K562 (cell line): ENCODE data around the gene PIK3R6. TPM values are rescaled to one million over a fixed set of nuclear protein-coding genes. Genes with fewer than 3 reads are reported as not detected.
A peak's percentile ranks its signal among the peaks of the same experiment; 100 is the strongest.

Source experiments
- ARID2 ChIP-seq: fragments of 450-650 bp; IDR thresholded peaks from 2 replicates; pipeline ENCODE4 v1.6.1; 2017; ENCODE audit warnings: antibody characterized with exemption, mild to moderate bottlenecking
- DMBX1 ChIP-seq: fragments of 250-450 bp; sonication (Bioruptor Pico); IDR thresholded peaks from 2 replicates; pipeline ENCODE4 v1.8.0; 2022; ENCODE audit warnings: inconsistent platforms, mild to moderate bottlenecking, moderate library complexity, borderline replicate concordance
- HMGN3 ChIP-seq: IDR thresholded peaks from 2 replicates; pipeline ENCODE4 v1.6.1; 2011; ENCODE audit warnings: borderline replicate concordance, low read depth, mild to moderate bottlenecking, mixed read lengths, low read length; ENCODE audit not compliant: insufficient read length; ENCODE audit errors: extremely low read depth
- HNRNPLL ChIP-seq: fragments of 200-400 bp; formaldehyde crosslinking; IDR thresholded peaks from 2 replicates; pipeline ENCODE4 v1.6.1; 2017; ENCODE audit warnings: low read length, low read depth, mild to moderate bottlenecking; ENCODE audit not compliant: poor library complexity, severe bottlenecking
- KLF13 ChIP-seq: fragments of 450-650 bp; IDR thresholded peaks from 2 replicates; pipeline ENCODE4 v1.6.1; 2016; ENCODE audit warnings: missing genetic modification characterization, low read depth, mild to moderate bottlenecking, missing compliant biosample characterization, moderate library complexity, borderline replicate concordance
- NFIX ChIP-seq: fragments of 250-450 bp; sonication (Bioruptor Pico); IDR thresholded peaks from 2 replicates; pipeline ENCODE4 v1.4.0; 2020; ENCODE audit warnings: low read depth, mild to moderate bottlenecking, moderate library complexity
- POLR2H ChIP-seq: IDR thresholded peaks from 2 replicates; pipeline ENCODE4 v1.6.1; 2016; ENCODE audit warnings: missing genetic modification characterization, low read depth, mild to moderate bottlenecking, control low read depth, missing compliant biosample characterization, moderate library complexity
- PPARD ChIP-seq: fragments of 250-450 bp; sonication (Bioruptor Pico); IDR thresholded peaks from 2 replicates; pipeline ENCODE4 v1.8.0; 2022; ENCODE audit warnings: inconsistent platforms, mild to moderate bottlenecking, moderate library complexity
- RBM14 ChIP-seq: fragments of 200-400 bp; formaldehyde crosslinking; IDR thresholded peaks from 2 replicates; pipeline ENCODE4 v1.6.1; 2018; ENCODE audit warnings: low read depth, mild to moderate bottlenecking, low read length, moderate library complexity, borderline replicate concordance; ENCODE audit not compliant: insufficient read depth
- RNF2 ChIP-seq: sonication (generic); IDR thresholded peaks from 2 replicates; pipeline ENCODE4 v1.6.1; 2016
- SIX5 ChIP-seq, 2 experiments: IDR thresholded peaks; 2 replicates each; pipeline ENCODE4 v1.6.1; 2011; ENCODE audit warnings: low read length in 2 of 2, borderline replicate concordance in 1 of 2, low read depth in 1 of 2, mild to moderate bottlenecking in 1 of 2, moderate library complexity in 1 of 2; ENCODE audit not compliant: insufficient read depth in 1 of 2
- SMARCB1 ChIP-seq: IDR thresholded peaks from 2 replicates; pipeline ENCODE4 v1.6.1; 2011; ENCODE audit warnings: improper control_type of control experiment, low read depth; ENCODE audit not compliant: insufficient read length
- SNRNP70 ChIP-seq: fragments of 200-400 bp; formaldehyde crosslinking; optimal IDR thresholded peaks from 2 replicates; pipeline ENCODE3; 2017; ENCODE audit warnings: low read depth, low read length
- TAF15 ChIP-seq: fragments of 200-400 bp; formaldehyde crosslinking; IDR thresholded peaks from 2 replicates; pipeline ENCODE4 v1.6.1; 2017; ENCODE audit warnings: mild to moderate bottlenecking, low read depth, low read length, moderate library complexity
- ZKSCAN3 ChIP-seq: fragments of 250-450 bp; sonication (Bioruptor Pico); IDR thresholded peaks from 2 replicates; pipeline ENCODE4 v1.4.0; 2020
- ZNF12 ChIP-seq: sonication (generic); formaldehyde crosslinking; IDR thresholded peaks from 2 replicates; pipeline ENCODE4 v1.4.0; 2020; ENCODE audit warnings: mild to moderate bottlenecking, missing genetic modification reagents
- ZNF57 ChIP-seq: fragments of 450-650 bp; formaldehyde crosslinking; IDR thresholded peaks from 2 replicates; pipeline ENCODE4 v1.4.0; 2020; ENCODE audit warnings: mild to moderate bottlenecking, moderate library complexity
- ZNF778 ChIP-seq: fragments of 450-650 bp; formaldehyde crosslinking; IDR thresholded peaks from 2 replicates; pipeline ENCODE4 v1.4.0; 2020; ENCODE audit warnings: mild to moderate bottlenecking, moderate library complexity
- polyA plus RNA-seq, 8 experiments: library from polyadenylated mRNA; depleted of rRNA in 4 of 8; stranded (reverse) in 5 of 8; unstranded in 3 of 8; fragments of >200 nt; fragmentation: Nextera tagmentation in 2 of 8; fragmentation: Illumina TruSeq in 1 of 8; extraction: Ambion mirVana in 2 of 8; extraction: Trizol in 1 of 8; gene quantifications; 2 replicates each; pipeline versions ENCODE4 v1.2.1 to v1.2.3, GENCODE V29; 2011 to 2014; ENCODE audit warnings: inconsistent platforms in 1 of 8, missing spikeins in 1 of 8
- total RNA-seq, 7 experiments: library from RNA; depleted of rRNA in 6 of 7; stranded (reverse); fragments of >200 nt in 6 of 7; fragmentation: Illumina TruSeq in 2 of 7; extraction: Trizol in 2 of 7; gene quantifications; 2 replicates each; pipeline versions ENCODE4 v1.2.1 to v1.2.3, GENCODE V29; 2011 to 2021; ENCODE audit warnings: low replicate concordance in 1 of 7
- TF ChIP-seq, protein P1 (sequence below), 2 experiments: fragments of 150-350 bp in 1 of 2; IDR thresholded peaks; 2 replicates each; pipeline ENCODE4 v1.6.1; 2012 to 2016; ENCODE audit warnings: low read depth in 2 of 2, low read length in 2 of 2, mild to moderate bottlenecking in 1 of 2, moderate library complexity in 1 of 2
- TF ChIP-seq, protein P2 (sequence below): fragments of 450-650 bp; IDR thresholded peaks from 2 replicates; pipeline ENCODE4 v1.6.1; 2017; ENCODE audit warnings: antibody characterized with exemption
- TF ChIP-seq, protein P3 (sequence below): fragments of 250-450 bp; sonication (Bioruptor Pico); IDR thresholded peaks from 2 replicates; pipeline ENCODE4 v1.8.0; 2021; ENCODE audit warnings: moderate library complexity, mild to moderate bottlenecking, inconsistent platforms

The PIK3R6 gene
- total and polyA plus RNA-seq, 9 of the 15 experiments (the other 6 are each of a cell fraction or from before 2014, with no cell fraction given), result 0.04 TPM; not detected in 8

DNA sequence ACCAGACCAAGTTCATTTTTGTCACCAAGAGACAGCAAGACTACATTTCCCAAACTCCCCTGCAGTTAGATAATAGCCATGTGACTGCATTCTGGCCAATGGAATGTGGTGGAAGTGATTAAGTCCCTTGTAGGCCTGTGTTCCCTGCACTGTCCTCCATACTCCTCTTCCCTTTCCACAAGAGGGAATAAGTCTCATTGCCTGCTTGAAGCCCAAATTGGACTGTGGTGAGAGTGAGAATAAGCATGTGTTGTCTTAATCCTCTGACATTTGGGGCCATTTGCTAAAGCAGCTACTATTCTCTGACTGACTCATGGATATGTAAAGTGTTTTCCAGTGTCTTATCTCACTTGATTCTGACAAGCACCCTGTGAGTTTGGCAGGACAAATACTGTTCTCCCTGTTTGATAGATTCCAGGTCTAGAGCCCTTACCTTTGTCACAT lies 20.7 kb downstream of the PIK3R6 start (continued):
- TF ChIP-seq, protein P1, sequence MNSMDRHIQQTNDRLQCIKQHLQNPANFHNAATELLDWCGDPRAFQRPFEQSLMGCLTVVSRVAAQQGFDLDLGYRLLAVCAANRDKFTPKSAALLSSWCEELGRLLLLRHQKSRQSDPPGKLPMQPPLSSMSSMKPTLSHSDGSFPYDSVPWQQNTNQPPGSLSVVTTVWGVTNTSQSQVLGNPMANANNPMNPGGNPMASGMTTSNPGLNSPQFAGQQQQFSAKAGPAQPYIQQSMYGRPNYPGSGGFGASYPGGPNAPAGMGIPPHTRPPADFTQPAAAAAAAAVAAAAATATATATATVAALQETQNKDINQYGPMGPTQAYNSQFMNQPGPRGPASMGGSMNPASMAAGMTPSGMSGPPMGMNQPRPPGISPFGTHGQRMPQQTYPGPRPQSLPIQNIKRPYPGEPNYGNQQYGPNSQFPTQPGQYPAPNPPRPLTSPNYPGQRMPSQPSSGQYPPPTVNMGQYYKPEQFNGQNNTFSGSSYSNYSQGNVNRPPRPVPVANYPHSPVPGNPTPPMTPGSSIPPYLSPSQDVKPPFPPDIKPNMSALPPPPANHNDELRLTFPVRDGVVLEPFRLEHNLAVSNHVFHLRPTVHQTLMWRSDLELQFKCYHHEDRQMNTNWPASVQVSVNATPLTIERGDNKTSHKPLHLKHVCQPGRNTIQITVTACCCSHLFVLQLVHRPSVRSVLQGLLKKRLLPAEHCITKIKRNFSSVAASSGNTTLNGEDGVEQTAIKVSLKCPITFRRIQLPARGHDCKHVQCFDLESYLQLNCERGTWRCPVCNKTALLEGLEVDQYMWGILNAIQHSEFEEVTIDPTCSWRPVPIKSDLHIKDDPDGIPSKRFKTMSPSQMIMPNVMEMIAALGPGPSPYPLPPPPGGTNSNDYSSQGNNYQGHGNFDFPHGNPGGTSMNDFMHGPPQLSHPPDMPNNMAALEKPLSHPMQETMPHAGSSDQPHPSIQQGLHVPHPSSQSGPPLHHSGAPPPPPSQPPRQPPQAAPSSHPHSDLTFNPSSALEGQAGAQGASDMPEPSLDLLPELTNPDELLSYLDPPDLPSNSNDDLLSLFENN (IDR thresholded peaks at IDR 0.05; ENCODE audit: low read depth in 2 of 2, low read length in 2 of 2), result no peak
- TF ChIP-seq RBM14, result no peak
- no peak for TF ChIP-seq ZNF778 (CRISPR knock-in tag)
- TF ChIP-seq HMGN3, result no peak
- no peak for TF ChIP-seq TAF15
- no peak for TF ChIP-seq ARID2
- TF ChIP-seq PPARD (CRISPR knock-in tag), result no peak
- TF ChIP-seq SNRNP70, result no peak
- no peak for TF ChIP-seq ZNF12
- no peak for TF ChIP-seq SMARCB1
- TF ChIP-seq SIX5 (IDR thresholded peaks at IDR 0.05; ENCODE audit: borderline replicate concordance in 1 of 2, insufficient read depth in 1 of 2, low read depth in 1 of 2, low read length in 2 of 2), result peak; percentile 64 to 72; a peak in 3 of 4 replicates
- no peak for TF ChIP-seq ZKSCAN3 (CRISPR knock-in tag)
- no peak for TF ChIP-seq NFIX
- TF ChIP-seq ZNF57 (CRISPR knock-in tag), result no peak
- no peak for TF ChIP-seq KLF13
- TF ChIP-seq HNRNPLL, result no peak
- no peak for TF ChIP-seq DMBX1 (CRISPR knock-in tag)
- no peak for TF ChIP-seq RNF2
- TF ChIP-seq, protein P2, sequence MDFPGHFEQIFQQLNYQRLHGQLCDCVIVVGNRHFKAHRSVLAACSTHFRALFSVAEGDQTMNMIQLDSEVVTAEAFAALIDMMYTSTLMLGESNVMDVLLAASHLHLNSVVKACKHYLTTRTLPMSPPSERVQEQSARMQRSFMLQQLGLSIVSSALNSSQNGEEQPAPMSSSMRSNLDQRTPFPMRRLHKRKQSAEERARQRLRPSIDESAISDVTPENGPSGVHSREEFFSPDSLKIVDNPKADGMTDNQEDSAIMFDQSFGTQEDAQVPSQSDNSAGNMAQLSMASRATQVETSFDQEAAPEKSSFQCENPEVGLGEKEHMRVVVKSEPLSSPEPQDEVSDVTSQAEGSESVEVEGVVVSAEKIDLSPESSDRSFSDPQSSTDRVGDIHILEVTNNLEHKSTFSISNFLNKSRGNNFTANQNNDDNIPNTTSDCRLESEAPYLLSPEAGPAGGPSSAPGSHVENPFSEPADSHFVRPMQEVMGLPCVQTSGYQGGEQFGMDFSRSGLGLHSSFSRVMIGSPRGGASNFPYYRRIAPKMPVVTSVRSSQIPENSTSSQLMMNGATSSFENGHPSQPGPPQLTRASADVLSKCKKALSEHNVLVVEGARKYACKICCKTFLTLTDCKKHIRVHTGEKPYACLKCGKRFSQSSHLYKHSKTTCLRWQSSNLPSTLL, result no peak
- no peak for TF ChIP-seq POLR2H (tag)
- TF ChIP-seq, protein P3, sequence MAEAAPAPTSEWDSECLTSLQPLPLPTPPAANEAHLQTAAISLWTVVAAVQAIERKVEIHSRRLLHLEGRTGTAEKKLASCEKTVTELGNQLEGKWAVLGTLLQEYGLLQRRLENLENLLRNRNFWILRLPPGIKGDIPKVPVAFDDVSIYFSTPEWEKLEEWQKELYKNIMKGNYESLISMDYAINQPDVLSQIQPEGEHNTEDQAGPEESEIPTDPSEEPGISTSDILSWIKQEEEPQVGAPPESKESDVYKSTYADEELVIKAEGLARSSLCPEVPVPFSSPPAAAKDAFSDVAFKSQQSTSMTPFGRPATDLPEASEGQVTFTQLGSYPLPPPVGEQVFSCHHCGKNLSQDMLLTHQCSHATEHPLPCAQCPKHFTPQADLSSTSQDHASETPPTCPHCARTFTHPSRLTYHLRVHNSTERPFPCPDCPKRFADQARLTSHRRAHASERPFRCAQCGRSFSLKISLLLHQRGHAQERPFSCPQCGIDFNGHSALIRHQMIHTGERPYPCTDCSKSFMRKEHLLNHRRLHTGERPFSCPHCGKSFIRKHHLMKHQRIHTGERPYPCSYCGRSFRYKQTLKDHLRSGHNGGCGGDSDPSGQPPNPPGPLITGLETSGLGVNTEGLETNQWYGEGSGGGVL (CRISPR knock-in tag), result no peak
